IMR-90 (cell line): ENCODE measurements around the gene AHCYL1. TPM values are rescaled to one million over a fixed set of nuclear protein-coding genes. Genes with fewer than 3 reads are reported as not detected.

Experiments used
- ATAC-seq: fragments of 200-7000 bp; cut with Tn5 transposase; 2 replicates; pipeline ENCODE4 v1.9.1; 2020; ENCODE audit warnings: low read depth, mild to moderate bottlenecking, moderate library complexity
- BruUV-seq: library from RNA; stranded (reverse); fragments of 400-500 nt; replicated peaks from 2 replicates; lab custom pipeline; 2021; lab: Mats Ljungman, UMichigan
- CTCF ChIA-PET: fragments of 300-600 bp; formaldehyde crosslinking; extraction: SDS; loops from one replicate; lab custom pipeline; 2021; ENCODE audit warnings: antibody characterized with exemption; lab: Yijun Ruan, JAX
- POLR2A ChIA-PET: fragments of 300-600 bp; sonication (Branson Sonifier 250); formaldehyde crosslinking; loops from one replicate; lab custom pipeline; 2022; ENCODE audit warnings: antibody characterized with exemption; ENCODE audit not compliant: unreplicated experiment; lab: Charles Lee
- DNase-seq: peaks from one replicate; pipeline ENCODE4 v3.0.0; 2013
- H2AFZ ChIP-seq: replicated peaks from 2 replicates; pipeline ENCODE3; 2013; ENCODE audit warnings: low read length, mild to moderate bottlenecking; ENCODE audit not compliant: poor library complexity
- H2AK5ac ChIP-seq: 2 replicates; pipeline ENCODE4 v1.6.1; 2013; ENCODE audit warnings: low read depth, low read length, inconsistent platforms
- H2AK9ac ChIP-seq: replicated peaks from 2 replicates; pipeline ENCODE3; 2013; ENCODE audit warnings: mild to moderate bottlenecking, low read depth, low read length, moderate library complexity; ENCODE audit not compliant: poor library complexity
- H2BK120ac ChIP-seq: 2 replicates; pipeline ENCODE4 v1.6.1; 2013; ENCODE audit warnings: low read depth, low read length, inconsistent platforms
- H2BK15ac ChIP-seq: 3 replicates; pipeline ENCODE4 v1.6.1; 2013; ENCODE audit warnings: low read depth, low read length, inconsistent platforms
- H2BK20ac ChIP-seq: 2 replicates; pipeline ENCODE4 v1.6.1; 2013; ENCODE audit warnings: low read depth, mild to moderate bottlenecking, inconsistent platforms, low read length, moderate library complexity
- H2BK5ac ChIP-seq: 2 replicates; pipeline ENCODE4 v1.6.1; 2013; ENCODE audit warnings: mild to moderate bottlenecking, low read depth, low read length, inconsistent platforms; ENCODE audit not compliant: poor library complexity, severe bottlenecking
- H3K14ac ChIP-seq: replicated peaks from 2 replicates; pipeline ENCODE4 v1.6.1; 2013; ENCODE audit warnings: low read depth, low read length, inconsistent platforms
- H3K18ac ChIP-seq: 2 replicates; pipeline ENCODE4 v1.6.1; 2013; ENCODE audit warnings: low read depth, low read length, control low read depth
- H3K23ac ChIP-seq: 2 replicates; pipeline ENCODE4 v1.6.1; 2013; ENCODE audit warnings: low read depth, low read length, inconsistent platforms
- H3K27ac ChIP-seq: 2 replicates; pipeline ENCODE4 v1.5.1; 2013; ENCODE audit warnings: mild to moderate bottlenecking, control low read depth, low read length; ENCODE audit not compliant: insufficient read depth
- H3K27me3 ChIP-seq: 2 replicates; pipeline ENCODE4 v1.6.1; 2013; ENCODE audit warnings: low read length; ENCODE audit not compliant: control insufficient read depth, insufficient read depth
- H3K36me3 ChIP-seq: 2 replicates; pipeline ENCODE4 v1.6.1; 2013; ENCODE audit warnings: low read length, mixed read lengths; ENCODE audit not compliant: control insufficient read depth, insufficient read depth
- H3K4ac ChIP-seq: 2 replicates; pipeline ENCODE4 v1.6.1; 2013; ENCODE audit warnings: low read depth, low read length, inconsistent platforms
- H3K4me1 ChIP-seq: 2 replicates; pipeline ENCODE4 v1.6.1; 2013; ENCODE audit warnings: low read length, mixed read lengths; ENCODE audit not compliant: control insufficient read depth, insufficient read depth
- H3K4me2 ChIP-seq: 2 replicates; pipeline ENCODE4 v1.6.1; 2013; ENCODE audit warnings: low read depth, mild to moderate bottlenecking, control low read depth, low read length, moderate library complexity
- H3K4me3 ChIP-seq: 2 replicates; pipeline ENCODE4 v1.5.1; 2013; ENCODE audit warnings: low read depth, mild to moderate bottlenecking, control low read depth, low read length, moderate library complexity; ENCODE audit not compliant: insufficient read depth
- H3K56ac ChIP-seq: 2 replicates; pipeline ENCODE4 v1.6.1; 2013; ENCODE audit warnings: low read length, inconsistent platforms; ENCODE audit not compliant: insufficient read depth; ENCODE audit errors: extremely low read depth
- H3K79me1 ChIP-seq, 2 experiments: 2 replicates each; pipeline ENCODE4 v1.6.1; 2013; ENCODE audit warnings: low read length in 2 of 2, inconsistent platforms in 1 of 2, low read depth in 1 of 2
- H3K9ac ChIP-seq: 2 replicates; pipeline ENCODE4 v1.6.1; 2013; ENCODE audit warnings: low read depth, low read length, control low read depth
- H3K9me1 ChIP-seq: 2 replicates; pipeline ENCODE4 v1.6.1; 2013; ENCODE audit warnings: low read length, inconsistent platforms; ENCODE audit not compliant: insufficient read depth
- H3K9me3 ChIP-seq: 2 replicates; pipeline ENCODE4 v1.6.1; 2013; ENCODE audit warnings: low read length; ENCODE audit not compliant: control insufficient read depth, insufficient read depth
- H4K20me1 ChIP-seq: 2 replicates; pipeline ENCODE4 v1.6.1; 2013; ENCODE audit warnings: low read length, inconsistent platforms; ENCODE audit not compliant: insufficient read depth
- H4K5ac ChIP-seq: 2 replicates; pipeline ENCODE4 v1.6.1; 2013; ENCODE audit warnings: mild to moderate bottlenecking, low read depth, low read length, control low read depth
- H4K8ac ChIP-seq, 2 experiments: 2 replicates each; pipeline ENCODE4 v1.6.1; 2013; ENCODE audit warnings: low read depth in 2 of 2, low read length in 2 of 2, control low read depth in 1 of 2, inconsistent platforms in 1 of 2
- H4K91ac ChIP-seq: 2 replicates; pipeline ENCODE4 v1.6.1; 2013; ENCODE audit warnings: low read depth, low read length, inconsistent platforms; ENCODE audit not compliant: insufficient read depth
- BHLHE40 ChIP-seq: fragments of 150-350 bp; IDR thresholded peaks from 2 replicates; pipeline ENCODE4 v1.6.1; 2016; ENCODE audit warnings: mild to moderate bottlenecking, low read depth, low read length
- CEBPB ChIP-seq: IDR thresholded peaks from 2 replicates; pipeline ENCODE4 v1.6.1; 2012; ENCODE audit warnings: low read depth, low read length, improper control_type of control experiment
- CHD1 ChIP-seq: IDR thresholded peaks from 2 replicates; pipeline ENCODE4 v1.6.1; 2012; ENCODE audit warnings: low read depth, low read length, improper control_type of control experiment
- CTCF ChIP-seq: conservative IDR thresholded peaks from 2 replicates; pipeline ENCODE4 v1.5.1; 2012; ENCODE audit warnings: mild to moderate bottlenecking, low read depth, low read length, improper control_type of control experiment
- FOS ChIP-seq: fragments of 150-350 bp; IDR thresholded peaks from 2 replicates; pipeline ENCODE4 v1.6.1; 2016; ENCODE audit warnings: low read depth, low read length
- MAFK ChIP-seq: IDR thresholded peaks from 2 replicates; pipeline ENCODE4 v1.6.1; 2012; ENCODE audit warnings: low read depth, low read length, improper control_type of control experiment
- MAZ ChIP-seq: IDR thresholded peaks from 2 replicates; pipeline ENCODE4 v1.6.1; 2012; ENCODE audit warnings: low read depth, mild to moderate bottlenecking, low read length, improper control_type of control experiment, moderate library complexity, borderline replicate concordance
- MXI1 ChIP-seq: IDR thresholded peaks from 2 replicates; pipeline ENCODE4 v1.6.1; 2012; ENCODE audit warnings: low read depth, mild to moderate bottlenecking, low read length, moderate library complexity, borderline replicate concordance
- NFE2L2 ChIP-seq: fragments of 150-350 bp; IDR thresholded peaks from 2 replicates; pipeline ENCODE4 v1.6.1; 2016; ENCODE audit warnings: low read depth, mild to moderate bottlenecking, low read length
- RAD21 ChIP-seq: IDR thresholded peaks from 2 replicates; pipeline ENCODE4 v1.6.1; 2012; ENCODE audit warnings: low read length, improper control_type of control experiment
- SMC3 ChIP-seq: fragments of 150-350 bp; IDR thresholded peaks from 2 replicates; pipeline ENCODE4 v1.6.1; 2016; ENCODE audit warnings: low read depth, mild to moderate bottlenecking, antibody characterized with exemption, low read length, moderate library complexity
- WGBS, 2 experiments: methylation state at CpG; one replicate each; pipeline versions ENCODE4 v1.1.5 to v1.1.7; 2013; ENCODE audit warnings: missing lambda C conversion rate in 2 of 2; ENCODE audit not compliant: insufficient read length in 1 of 2; ENCODE audit errors: extremely low coverage in 2 of 2; 5-methylcytosine and 5-hydroxymethylcytosine counted together
- dilution Hi-C: fragments of 300-500 bp; cut with HindIII; formaldehyde crosslinking; loops from one replicate; pipeline ENCODE4 v1.14.3; 2018; ENCODE audit warnings: low sequenced_read_pairs; ENCODE audit not compliant: unreplicated experiment
- in situ Hi-C: fragments of 300-500 bp; cut with MboI; formaldehyde crosslinking; loops from 3 replicates; pipeline ENCODE4 v1.14.3; 2019; ENCODE audit warnings: low sequenced_read_pairs, inconsistent platforms, mixed read lengths
- intact Hi-C: fragments of 100-400 bp; cut with micrococcal nuclease; formaldehyde crosslinking; loops from 2 replicates; pipeline ENCODE4 v1.10.0; 2022
- polyA plus RNA-seq, 3 experiments: library from polyadenylated mRNA; depleted of rRNA; stranded (reverse); fragments of >200 nt; gene quantifications; 2 replicates each; pipeline ENCODE4 v1.2.3, GENCODE V29; 2012; ENCODE audit warnings: low replicate concordance in 1 of 3
- total RNA-seq: library from RNA; depleted of rRNA; stranded (reverse); fragments of >200 nt; gene quantifications from 2 replicates; pipeline ENCODE4 v1.2.3, GENCODE V29; 2012
- TF ChIP-seq, protein P1 (sequence below): fragments of 150-350 bp; IDR thresholded peaks from 2 replicates; pipeline ENCODE4 v1.6.1; 2017; ENCODE audit warnings: mild to moderate bottlenecking, antibody characterized with exemption, low read length, low read depth

The AHCYL1 gene
- total and polyA plus RNA-seq, 2 of the 4 experiments (the other 2 are of a cell fraction), result 75.1 to 76.0 TPM

- ChIA-PET CTCF (interaction anchor here (0.6 kb wide), 1 partner anchor 56 kb away, joined by 3 read pairs; the partner anchor contains the start of gene AHCYL1), POLR2A (no interaction called here)
- Histone ChIP-seq H2BK15ac (no peak overlapping the region), H4K8ac (no peak overlapping the region), H3K79me1 (peaks cover 25 to 57% of the 10 kb centered on the region in 2 experiments), H2AFZ (no peak overlapping the region), H2AK9ac (no peak overlapping the region), H3K4ac (no peak overlapping the region), H4K20me1 (peaks cover 8% of the 10 kb centered on the region), H3K36me3 (peaks cover 59% of the 10 kb centered on the region), H3K4me3 (no peak overlapping the region), H3K18ac (no peak overlapping the region), H2BK5ac (no peak overlapping the region), H3K27ac (no peak overlapping the region), H3K14ac (no peak overlapping the region), H2BK120ac (no peak overlapping the region), H3K9me3 (no peaks in the 10 kb centered on the region), H3K9ac (no peak overlapping the region), H4K91ac (no peak overlapping the region), H2AK5ac (no peak overlapping the region), H3K4me1 (no peaks in the 10 kb centered on the region), H3K4me2 (no peak overlapping the region), H3K27me3 (no peaks in the 10 kb centered on the region), H4K5ac (no peak overlapping the region), H3K9me1 (peaks cover 11% of the 10 kb centered on the region; the same call in 1 of the 2 replicates), H2BK20ac (no peak overlapping the region), H3K56ac (no peak overlapping the region), H3K23ac (no peak overlapping the region)
- 90% methylated on average over 2 of the region's 4 CpGs; no CpG with 5 or more reads in 1 of the 2 experiments for WGBS, 2 experiments
- TF ChIP-seq MXI1 (no peak), BHLHE40 (no peak), MAZ (no peak), NFE2L2 (no peak), FOS (no peak), SMC3 (no peak), RAD21 (no peak), CEBPB (no peak), CTCF (no peak), CHD1 (no peak), MAFK (no peak)
- TF ChIP-seq, protein P1, sequence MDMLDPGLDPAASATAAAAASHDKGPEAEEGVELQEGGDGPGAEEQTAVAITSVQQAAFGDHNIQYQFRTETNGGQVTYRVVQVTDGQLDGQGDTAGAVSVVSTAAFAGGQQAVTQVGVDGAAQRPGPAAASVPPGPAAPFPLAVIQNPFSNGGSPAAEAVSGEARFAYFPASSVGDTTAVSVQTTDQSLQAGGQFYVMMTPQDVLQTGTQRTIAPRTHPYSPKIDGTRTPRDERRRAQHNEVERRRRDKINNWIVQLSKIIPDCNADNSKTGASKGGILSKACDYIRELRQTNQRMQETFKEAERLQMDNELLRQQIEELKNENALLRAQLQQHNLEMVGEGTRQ, result no peak
- DNase-seq (no peak), ATAC-seq (no peak)
- dilution Hi-C loops, result no loop called here
- intact Hi-C loops, result no loop called here
- in situ Hi-C loops, result loop anchor here (10.0 kb wide), 1 partner anchor 424 kb away; no protein-coding TSS in a partner anchor
- no TSS peak for BruUV-seq
These were observed 56.0 kb downstream of the AHCYL1 start for GRCh38 chr1:110040548-110040947.
